Hepatocyte (in vitro differentiated cells): ENCODE results near the gene ABR. TPM values are rescaled to one million over a fixed set of nuclear protein-coding genes. Genes with fewer than 3 reads are reported as not detected.
A peak's percentile ranks its signal among the peaks of the same experiment; 100 is the strongest.
"Not testable (repeated sequence)": the region's sequence is repeated elsewhere in the genome, so short reads cannot be mapped to it uniquely, and the experiment has no call there.

Experiments used
- DNase-seq: peaks from one replicate; pipeline ENCODE4 v3.0.0-alpha.2; 2016; ENCODE audit warnings: low spot score
- H2AFZ ChIP-seq: fragments of 200-600 bp; sonication (generic); 2 replicates; pipeline ENCODE4 v1.6.0; 2016; ENCODE audit warnings: antibody characterized with exemption, mild to moderate bottlenecking
- H3K27ac ChIP-seq: fragments of 200-600 bp; sonication (generic); 2 replicates; pipeline ENCODE4 v1.5.1; 2016; ENCODE audit warnings: mild to moderate bottlenecking
- H3K27me3 ChIP-seq: fragments of 200-600 bp; sonication (generic); 2 replicates; pipeline ENCODE4 v1.6.1; 2016
- H3K36me3 ChIP-seq: fragments of 200-600 bp; sonication (generic); replicated peaks from 2 replicates; pipeline ENCODE4 v1.5.1; 2016; ENCODE audit warnings: low read depth; ENCODE audit not compliant: insufficient read depth
- H3K4me1 ChIP-seq: fragments of 200-600 bp; sonication (generic); 2 replicates; pipeline ENCODE4 v1.5.1; 2016; ENCODE audit warnings: mild to moderate bottlenecking, moderate library complexity; ENCODE audit not compliant: insufficient read depth
- H3K4me2 ChIP-seq: fragments of 200-600 bp; sonication (generic); 2 replicates; pipeline ENCODE4 v1.6.0; 2016
- H3K4me3 ChIP-seq: fragments of 200-600 bp; sonication (generic); 2 replicates; pipeline ENCODE4 v1.5.1; 2016; ENCODE audit warnings: mild to moderate bottlenecking
- H3K79me2 ChIP-seq: fragments of 200-600 bp; sonication (generic); 2 replicates; pipeline ENCODE4 v1.6.0; 2017; ENCODE audit warnings: mild to moderate bottlenecking
- H3K9me2 ChIP-seq: fragments of 200-600 bp; sonication (generic); replicated peaks from 2 replicates; pipeline ENCODE4 v1.6.0; 2017; ENCODE audit warnings: mild to moderate bottlenecking; ENCODE audit not compliant: insufficient read depth
- H3K9me3 ChIP-seq: fragments of 200-600 bp; sonication (generic); 2 replicates; pipeline ENCODE4 v1.5.1; 2016; ENCODE audit warnings: low read depth, mild to moderate bottlenecking
- H4K20me1 ChIP-seq: fragments of 200-600 bp; sonication (generic); 2 replicates; pipeline ENCODE4 v1.6.0; 2016; ENCODE audit warnings: mild to moderate bottlenecking; ENCODE audit not compliant: insufficient read depth, poor library complexity, severe bottlenecking
- EZH2 ChIP-seq: fragments of 200-600 bp; sonication (generic); IDR thresholded peaks from 2 replicates; pipeline ENCODE4 v1.6.1; 2016; ENCODE audit warnings: antibody characterized with exemption, mild to moderate bottlenecking, borderline replicate concordance
- EZH2phosphoT487 ChIP-seq: fragments of 200-600 bp; sonication (generic); IDR thresholded peaks from one replicate; pipeline ENCODE4 v1.6.1; 2018; ENCODE audit warnings: antibody characterized with exemption, mild to moderate bottlenecking, low read depth, moderate library complexity; ENCODE audit not compliant: unreplicated experiment, severe bottlenecking
- WGBS: methylation state at CpG from one replicate; pipeline ENCODE4 v1.1.6; 2016; ENCODE audit warnings: low lambda C conversion rate; ENCODE audit errors: missing lambda C conversion rate; 5-methylcytosine and 5-hydroxymethylcytosine counted together
- polyA plus RNA-seq: library from polyadenylated mRNA; unstranded; fragments of >200 nt; fragmentation: Nextera tagmentation; extraction: Ambion mirVana; gene quantifications from 2 replicates; pipeline ENCODE4 v1.2.1, GENCODE V29; 2016
- total RNA-seq: library from RNA; depleted of rRNA; stranded (reverse); fragments of >200 nt; gene quantifications from 2 replicates; pipeline ENCODE4 v1.2.3, GENCODE V29; 2014
- TF ChIP-seq, protein P1 (sequence below): fragments of 200-600 bp; sonication (generic); IDR thresholded peaks from 2 replicates; pipeline ENCODE4 v1.5.1; 2016; ENCODE audit warnings: antibody characterized with exemption, mild to moderate bottlenecking; ENCODE audit not compliant: poor library complexity

The ABR gene
- total and polyA plus RNA-seq, 2 experiments from 2014 or later = 26.8 to 51.5 TPM

DNA sequence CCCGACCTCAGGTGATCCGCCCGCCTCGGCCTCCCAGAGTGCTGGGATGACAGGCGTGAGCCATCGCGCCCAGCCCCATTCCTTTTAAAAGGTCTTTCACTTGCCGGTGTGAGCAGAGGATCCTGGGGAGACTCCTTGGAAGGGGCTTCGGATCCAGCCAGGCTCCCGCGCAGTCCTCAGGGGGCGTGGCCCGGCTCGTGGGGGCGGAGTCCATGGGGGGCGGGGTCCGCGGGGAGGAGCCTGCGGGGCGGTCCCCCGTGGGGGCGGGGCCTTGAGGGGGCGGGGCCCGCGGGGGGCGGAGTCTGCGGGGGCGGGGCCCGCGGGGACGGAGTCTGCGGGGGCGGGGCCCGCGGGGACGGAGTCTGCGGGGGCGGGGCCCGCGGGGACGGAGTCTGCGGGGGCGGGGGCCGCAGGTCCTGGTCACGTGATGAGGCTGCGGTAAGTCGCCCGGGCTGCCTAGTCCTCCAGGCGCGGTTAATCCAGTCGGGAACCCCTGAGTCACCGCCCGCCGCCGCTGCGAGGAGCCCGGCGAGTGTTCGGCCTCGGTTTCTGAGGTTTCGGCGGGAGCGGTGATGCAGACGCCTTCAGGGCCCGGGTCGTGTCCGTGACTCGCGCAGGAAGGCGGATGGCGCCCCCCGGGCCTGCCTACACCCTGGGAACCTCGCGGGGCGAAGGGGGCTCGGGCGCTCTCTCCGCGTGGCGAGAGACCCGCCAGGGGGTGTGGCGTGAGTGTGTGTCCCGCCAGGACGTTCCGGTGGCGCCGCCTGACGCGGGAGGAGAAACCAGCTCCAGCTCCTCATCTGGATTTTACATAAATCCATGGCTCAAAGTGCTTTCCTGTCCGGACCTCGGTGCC is 23.6 kb upstream of the ABR start:
- no peak for TF ChIP-seq EZH2phosphoT487
- no peak for TF ChIP-seq EZH2
- TF ChIP-seq, protein P1, sequence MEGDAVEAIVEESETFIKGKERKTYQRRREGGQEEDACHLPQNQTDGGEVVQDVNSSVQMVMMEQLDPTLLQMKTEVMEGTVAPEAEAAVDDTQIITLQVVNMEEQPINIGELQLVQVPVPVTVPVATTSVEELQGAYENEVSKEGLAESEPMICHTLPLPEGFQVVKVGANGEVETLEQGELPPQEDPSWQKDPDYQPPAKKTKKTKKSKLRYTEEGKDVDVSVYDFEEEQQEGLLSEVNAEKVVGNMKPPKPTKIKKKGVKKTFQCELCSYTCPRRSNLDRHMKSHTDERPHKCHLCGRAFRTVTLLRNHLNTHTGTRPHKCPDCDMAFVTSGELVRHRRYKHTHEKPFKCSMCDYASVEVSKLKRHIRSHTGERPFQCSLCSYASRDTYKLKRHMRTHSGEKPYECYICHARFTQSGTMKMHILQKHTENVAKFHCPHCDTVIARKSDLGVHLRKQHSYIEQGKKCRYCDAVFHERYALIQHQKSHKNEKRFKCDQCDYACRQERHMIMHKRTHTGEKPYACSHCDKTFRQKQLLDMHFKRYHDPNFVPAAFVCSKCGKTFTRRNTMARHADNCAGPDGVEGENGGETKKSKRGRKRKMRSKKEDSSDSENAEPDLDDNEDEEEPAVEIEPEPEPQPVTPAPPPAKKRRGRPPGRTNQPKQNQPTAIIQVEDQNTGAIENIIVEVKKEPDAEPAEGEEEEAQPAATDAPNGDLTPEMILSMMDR = no peak
- Histone ChIP-seq H3K27ac (no peak overlapping the region), H4K20me1 (no peaks in the 10 kb centered on the region), H3K79me2 (no peaks in the 10 kb centered on the region), H3K4me1 (no peaks in the 10 kb centered on the region), H3K4me3 (peak overlapping the region; percentile 52), H2AFZ (peak overlapping the region; percentile 57), H3K27me3 (no peaks in the 10 kb centered on the region), H3K9me3 (no peaks in the 10 kb centered on the region), H3K4me2 (peak overlapping the region; percentile 98), H3K36me3 (no peaks in the 10 kb centered on the region), H3K9me2 (no peaks in the 10 kb centered on the region)
- WGBS = 13% methylated on average over 45 of the region's 91 CpGs
- DNase-seq = peak; percentile 86

DNA sequence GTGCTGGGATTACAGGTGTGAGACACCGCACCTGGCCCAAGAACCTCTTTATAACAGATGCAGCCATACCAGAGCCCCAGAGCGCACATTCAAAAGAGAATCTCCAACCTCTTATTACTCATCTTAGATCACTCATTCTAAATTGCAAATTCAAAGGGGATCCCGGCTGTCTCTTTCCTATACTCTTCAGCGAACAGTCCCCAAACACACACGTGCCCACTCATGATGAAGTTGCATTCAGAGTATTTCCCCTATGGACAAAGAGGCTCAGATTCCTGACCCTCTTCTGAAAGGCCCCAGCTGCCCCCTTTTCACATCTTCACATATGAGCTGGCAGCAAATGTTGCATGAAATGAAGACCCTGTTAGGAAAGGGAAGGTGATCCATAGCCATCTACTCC is 22.5 kb upstream of the ABR start:
- H4K20me1 ChIP-seq = no peaks in the 10 kb centered on the region
- H3K9me3 ChIP-seq = no peaks in the 10 kb centered on the region
- H3K4me1 ChIP-seq = peaks cover 8% of the 10 kb centered on the region
- no peak overlapping the region for H3K4me2 ChIP-seq
- H3K79me2 ChIP-seq = no peaks in the 10 kb centered on the region
- no peak overlapping the region for H3K4me3 ChIP-seq
- no peaks in the 10 kb centered on the region for H3K36me3 ChIP-seq
- H3K27me3 ChIP-seq = no peaks in the 10 kb centered on the region
- TF ChIP-seq, protein P1 = no peak
- no peak for TF ChIP-seq EZH2
- TF ChIP-seq EZH2phosphoT487 = no peak
- no peak overlapping the region for H3K27ac ChIP-seq
- WGBS = 98% methylated on average over 5 of the region's 5 CpGs
- no peaks in the 10 kb centered on the region for H3K9me2 ChIP-seq
- no peak overlapping the region for H2AFZ ChIP-seq
- DNase-seq = no peak

DNA sequence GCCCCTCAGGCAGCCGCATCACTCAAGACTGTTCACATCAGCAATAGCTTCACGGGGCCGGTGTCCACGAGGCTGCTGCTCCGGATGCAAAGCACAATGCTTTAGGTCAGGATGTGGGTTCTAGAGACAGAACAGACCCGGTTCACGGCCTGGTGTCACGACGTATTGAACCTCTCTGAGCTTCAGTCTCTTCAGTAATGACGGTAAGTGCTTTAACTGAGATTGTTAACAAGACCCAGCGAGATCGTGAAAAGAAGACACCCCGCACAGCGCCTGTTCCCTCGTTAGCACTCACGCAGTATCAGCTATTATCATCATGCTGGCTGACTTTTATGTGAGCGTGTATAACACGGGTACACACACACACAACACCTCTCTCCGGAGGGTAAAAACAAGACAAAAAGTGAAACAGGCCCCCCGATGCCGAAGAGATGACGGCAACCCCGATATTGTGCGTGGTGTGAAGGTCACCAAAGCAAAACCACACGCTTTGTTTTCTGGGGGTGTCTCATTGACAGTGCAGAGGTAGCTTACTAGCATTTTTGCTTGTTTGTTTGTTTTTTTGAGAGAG is 21.4 kb upstream of the ABR start:
- Histone ChIP-seq H2AFZ (no peak overlapping the region), H3K9me3 (no peaks in the 10 kb centered on the region), H3K27ac (no peak overlapping the region), H3K79me2 (no peaks in the 10 kb centered on the region), H3K27me3 (no peaks in the 10 kb centered on the region), H4K20me1 (no peaks in the 10 kb centered on the region), H3K4me3 (no peak overlapping the region), H3K4me2 (no peak overlapping the region), H3K36me3 (no peaks in the 10 kb centered on the region), H3K4me1 (peaks cover 11% of the 10 kb centered on the region), H3K9me2 (no peaks in the 10 kb centered on the region)
- WGBS = 89% methylated on average over 25 of the region's 25 CpGs
- TF ChIP-seq EZH2phosphoT487 (no peak), EZH2 (no peak)
- TF ChIP-seq, protein P1 = no peak
- DNase-seq = no peak

DNA sequence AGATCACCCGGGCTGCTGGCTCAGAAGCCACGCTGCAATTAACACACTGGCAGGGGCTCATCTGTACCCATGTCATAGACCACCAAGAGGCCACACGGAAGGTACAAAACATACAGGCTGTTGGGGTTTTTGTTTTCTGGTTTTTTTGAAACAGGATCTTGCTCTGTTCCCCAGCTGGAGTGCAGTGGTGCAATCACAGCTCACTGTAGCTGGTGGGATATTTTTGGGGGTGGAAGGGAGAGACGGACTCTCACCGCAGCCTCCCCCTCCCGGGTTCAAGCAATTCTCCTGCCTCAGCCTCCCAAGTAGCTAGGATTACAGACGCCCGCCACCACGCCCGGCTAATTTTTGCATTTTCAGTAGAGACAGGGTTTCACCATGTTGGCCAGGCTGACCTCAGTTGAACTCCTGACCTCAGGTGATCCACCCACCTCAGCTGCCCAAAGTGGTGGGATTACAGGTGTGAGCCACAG is 19.5 kb upstream of the ABR start:
- not testable (repeated sequence) for H3K27ac ChIP-seq, H3K4me3 ChIP-seq, H3K9me2 ChIP-seq, DNase-seq, H2AFZ ChIP-seq, H3K79me2 ChIP-seq, H4K20me1 ChIP-seq, H3K9me3 ChIP-seq, H3K36me3 ChIP-seq, H3K4me2 ChIP-seq, H3K27me3 ChIP-seq
- H3K4me1 ChIP-seq = peaks cover 11% of the 10 kb centered on the region
- 88% methylated on average over 10 of the region's 10 CpGs for WGBS
